Calu3 (cell line): Measurements from ENCODE around the gene RAPGEF4. TPM values are rescaled to one million over a fixed set of nuclear protein-coding genes. Genes with fewer than 3 reads are reported as not detected.

Source experiments
- BruUV-seq: library from RNA; stranded (reverse); fragments of 400-500 nt; replicated peaks from 2 replicates; lab custom pipeline; 2021; lab: Mats Ljungman, UMichigan
- CTCF ChIA-PET: fragments of 300-600 bp; sonication (Branson Sonifier 250); formaldehyde crosslinking; loops from one replicate; lab custom pipeline; 2022; ENCODE audit warnings: antibody characterized with exemption; lab: Charles Lee
- DNase-seq: peaks from one replicate; pipeline ENCODE4 v3.0.0; 2022
- H3K27ac Mint-ChIP-seq: one replicate; pipeline ENCODE4 v1.8.0; 2022; ENCODE audit warnings: mixed read lengths; ENCODE audit not compliant: unreplicated experiment
- H3K27me3 Mint-ChIP-seq: one replicate; pipeline ENCODE4 v1.8.0; 2022; ENCODE audit warnings: mixed read lengths; ENCODE audit not compliant: unreplicated experiment
- H3K36me3 Mint-ChIP-seq: one replicate; pipeline ENCODE4 v1.8.0; 2022; ENCODE audit warnings: mild to moderate bottlenecking, moderate library complexity, mixed read lengths; ENCODE audit not compliant: insufficient read depth, unreplicated experiment
- H3K4me1 Mint-ChIP-seq: one replicate; pipeline ENCODE4 v1.8.0; 2022; ENCODE audit warnings: mild to moderate bottlenecking, low read depth, mixed read lengths; ENCODE audit not compliant: unreplicated experiment
- H3K4me3 Mint-ChIP-seq: one replicate; pipeline ENCODE4 v1.8.0; 2022; ENCODE audit warnings: mild to moderate bottlenecking, low read depth, moderate library complexity, mixed read lengths; ENCODE audit not compliant: unreplicated experiment
- H3K9me3 Mint-ChIP-seq: one replicate; pipeline ENCODE4 v1.8.0; 2022; ENCODE audit warnings: low read depth, mixed read lengths; ENCODE audit not compliant: unreplicated experiment
- CTCF ChIP-seq: fragments of 200-600 bp; IDR thresholded peaks from one replicate; pipeline ENCODE4 v1.8.0; 2022; ENCODE audit warnings: antibody characterized with exemption; ENCODE audit not compliant: unreplicated experiment
- intact Hi-C: fragments of 100-400 bp; cut with micrococcal nuclease; formaldehyde crosslinking; loops from one replicate; pipeline ENCODE4 v1.10.0; 2022; ENCODE audit not compliant: unreplicated experiment
- total RNA-seq: library from RNA; stranded (reverse); gene quantifications from 2 replicates; pipeline ENCODE4 v1.2.3, GENCODE V29; 2022

Gene RAPGEF4
- total RNA-seq, 1 experiment from 2014 or later: 1.8 TPM

DNA sequence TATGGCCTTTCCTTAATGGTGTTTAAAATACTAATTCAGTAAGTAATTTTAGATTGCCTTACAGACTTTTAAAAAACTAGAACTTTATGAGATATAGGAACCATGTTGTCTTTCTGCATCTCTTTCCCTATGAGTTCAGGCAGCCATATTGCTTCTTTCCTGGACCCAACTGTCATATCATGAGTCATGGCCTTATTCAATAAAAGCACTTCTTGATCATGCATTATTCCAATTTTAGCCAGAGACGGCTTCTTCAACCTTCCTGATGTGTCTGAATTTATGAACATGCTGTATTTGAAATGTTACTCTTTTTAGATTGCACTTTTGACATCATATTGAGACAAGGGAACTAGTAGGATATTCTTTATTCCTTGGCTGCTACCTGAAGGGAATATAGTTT, 274.6 kb downstream of the RAPGEF4 start:
- no peak for DNase-seq
- Mint-ChIP-seq H3K9me3 (no peaks in the 10 kb centered on the region), H3K4me1 (no peaks in the 10 kb centered on the region), H3K27ac (no peak overlapping the region), H3K27me3 (no peaks in the 10 kb centered on the region), H3K36me3 (no peaks in the 10 kb centered on the region), H3K4me3 (no peak overlapping the region)
- CTCF ChIA-PET: no interaction called here
- BruUV-seq: no TSS peak
- intact Hi-C loops: no loop called here
- no peak for TF ChIP-seq CTCF

GRCh38 chr2:173016451-173016850, 280.8 kb downstream of the RAPGEF4 start:
- no TSS peak for BruUV-seq
- TF ChIP-seq CTCF: no peak
- Mint-ChIP-seq H3K27ac (no peak overlapping the region), H3K27me3 (no peaks in the 10 kb centered on the region), H3K36me3 (no peaks in the 10 kb centered on the region), H3K9me3 (no peaks in the 10 kb centered on the region), H3K4me1 (no peaks in the 10 kb centered on the region), H3K4me3 (no peak overlapping the region)
- CTCF ChIA-PET: no interaction called here
- intact Hi-C loops: no loop called here
- DNase-seq: no peak

DNA sequence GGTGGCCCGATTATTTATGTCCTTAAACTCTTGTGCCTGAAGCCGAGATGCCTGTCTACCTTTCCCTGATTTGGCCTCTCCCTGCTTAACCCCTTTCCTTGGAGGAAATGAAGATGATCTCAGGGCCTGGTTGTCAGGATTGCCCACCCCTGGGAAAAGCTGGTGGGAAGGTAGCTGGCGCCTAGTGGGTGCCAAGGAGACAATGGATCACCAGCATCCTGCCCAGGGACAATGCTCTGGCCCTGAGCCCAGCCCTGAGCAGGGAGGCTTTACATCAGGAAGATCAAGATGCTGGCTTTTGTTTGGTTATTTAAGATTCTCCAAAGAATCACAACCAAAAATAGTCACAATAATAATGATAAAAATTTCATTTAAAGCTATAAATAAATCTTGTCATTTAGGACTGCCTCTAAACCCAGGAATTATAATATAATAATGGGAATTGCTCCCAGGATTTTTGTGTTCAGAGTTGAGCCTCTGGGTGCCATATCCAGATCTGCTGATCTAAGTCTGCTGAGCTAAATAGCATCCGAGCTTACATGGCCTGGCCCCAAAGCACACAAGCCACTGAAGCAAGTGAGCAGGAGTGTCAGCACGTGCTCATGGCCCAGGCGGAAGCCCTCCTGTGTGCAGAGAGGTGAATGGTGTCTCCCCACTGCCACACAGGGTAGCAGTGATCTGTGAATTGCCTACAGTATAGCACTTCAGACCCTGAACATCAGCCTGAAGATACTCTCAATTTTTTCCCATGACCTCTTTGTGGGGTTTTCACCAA, 282.2 kb downstream of the RAPGEF4 start:
- Mint-ChIP-seq H3K9me3 (no peaks in the 10 kb centered on the region), H3K27ac (no peak overlapping the region), H3K27me3 (no peaks in the 10 kb centered on the region), H3K4me3 (no peak overlapping the region), H3K36me3 (no peaks in the 10 kb centered on the region), H3K4me1 (no peaks in the 10 kb centered on the region)
- DNase-seq: no peak
- intact Hi-C loops: no loop called here
- no TSS peak for BruUV-seq
- CTCF ChIA-PET: no interaction called here
- no peak for TF ChIP-seq CTCF

DNA sequence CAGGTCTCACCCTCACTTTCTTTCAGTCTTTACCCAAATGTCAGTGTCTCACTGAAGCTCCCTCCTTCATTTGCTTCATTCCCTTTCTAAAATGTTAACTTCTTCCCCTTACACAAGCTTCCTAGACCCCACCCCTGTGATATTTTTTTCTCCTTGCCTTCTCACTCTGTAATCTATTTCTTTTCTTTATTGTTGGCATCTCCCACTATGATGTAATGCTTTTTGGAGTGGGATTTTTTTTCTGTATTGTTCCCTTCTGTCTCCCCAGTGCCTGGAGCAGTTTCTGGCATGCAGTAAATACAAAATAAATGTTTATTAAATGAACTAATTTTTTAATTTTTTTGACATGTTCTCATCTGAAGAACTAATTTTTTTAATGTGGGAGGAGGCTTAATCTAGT, 284.1 kb downstream of the RAPGEF4 start:
- BruUV-seq: no TSS peak
- CTCF ChIA-PET: no interaction called here
- no peaks in the 10 kb centered on the region for H3K9me3 Mint-ChIP-seq
- no peaks in the 10 kb centered on the region for H3K36me3 Mint-ChIP-seq
- H3K27me3 Mint-ChIP-seq: peaks cover 15% of the 10 kb centered on the region
- H3K27ac Mint-ChIP-seq: no peak overlapping the region
- no peak overlapping the region for H3K4me3 Mint-ChIP-seq
- H3K4me1 Mint-ChIP-seq: no peaks in the 10 kb centered on the region
- intact Hi-C loops: loop anchor here (2.0 to 10.0 kb wide), 2 partner anchors 213 to 375 kb away; no protein-coding TSS in a partner anchor
- DNase-seq: no peak
- TF ChIP-seq CTCF: no peak
